GM12875 (cell line): ENCODE data around the gene RORB.

ENCODE experiments used
- H3K4me3 ChIP-seq: one replicate; pipeline ENCODE4 v1.5.1; 2011; ENCODE audit warnings: low read depth, low read length, control low read depth
- CTCF ChIP-seq: IDR thresholded peaks from 2 replicates; pipeline ENCODE4 v1.5.1; 2011; ENCODE audit warnings: low read depth, mild to moderate bottlenecking, control low read depth, inconsistent platforms, low read length, moderate library complexity, borderline replicate concordance; ENCODE audit not compliant: insufficient read depth

RORB gene

GRCh38 chr9:74555565-74555964 lies 58.4 kb downstream of the RORB start:
- TF ChIP-seq CTCF = no peak

GRCh38 chr9:74556685-74557084 lies 59.5 kb downstream of the RORB start:
- no peak for TF ChIP-seq CTCF
- H3K4me3 ChIP-seq = no peak overlapping the region

More at GRCh38 chr9:74555565-74555964, 58.4 kb downstream of the RORB start:
- H3K4me3 ChIP-seq = no peak overlapping the region

GRCh38 chr9:74557571-74557970 lies 60.4 kb downstream of the RORB start:
- H3K4me3 ChIP-seq = no peak overlapping the region

GRCh38 chr9:74562611-74563010 lies 65.5 kb downstream of the RORB start:
- H3K4me3 ChIP-seq = no peak overlapping the region
- TF ChIP-seq CTCF = no peak

More at GRCh38 chr9:74557571-74557970, 60.4 kb downstream of the RORB start:
- TF ChIP-seq CTCF = no peak

- no peak overlapping the region for H3K4me3 ChIP-seq
- TF ChIP-seq CTCF = peak; percentile 46; the same call in 1 of the 2 replicates
Measured at GRCh38 chr9:74570879-74571512, 73.9 kb downstream of the RORB start.

GRCh38 chr9:74573640-74574191 lies 76.6 kb downstream of the RORB start:
- no peak overlapping the region for H3K4me3 ChIP-seq

More at GRCh38 chr9:74573640-74574191, 76.6 kb downstream of the RORB start:
- no peak for TF ChIP-seq CTCF
